K562 (cell line): Measurements from ENCODE around the gene CDX1. TPM values are rescaled to one million over a fixed set of nuclear protein-coding genes. Genes with fewer than 3 reads are reported as not detected.

Experiments used
- ATF7 ChIP-seq: fragments of 450-650 bp; IDR thresholded peaks from 2 replicates; pipeline ENCODE4 v1.7.1; 2014; ENCODE audit warnings: mild to moderate bottlenecking, moderate library complexity
- CBFA2T2 ChIP-seq: fragments of 450-650 bp; conservative IDR thresholded peaks from 2 replicates; pipeline ENCODE4 v1.6.1; 2017; ENCODE audit warnings: mild to moderate bottlenecking
- ESRRA ChIP-seq: fragments of 450-650 bp; IDR thresholded peaks from 2 replicates; pipeline ENCODE4 v1.6.1; 2014; ENCODE audit warnings: low read depth, mild to moderate bottlenecking, moderate library complexity, borderline replicate concordance
- FOXA3 ChIP-seq, 2 experiments: fragments of 450-650 bp in 1 of 2; sonication (generic) in 1 of 2; formaldehyde crosslinking; IDR thresholded peaks in 1 of 2; conservative IDR thresholded peaks in 1 of 2; 2 replicates each; pipeline versions ENCODE4 v1.4.0 to v1.8.0; 2020 to 2022; ENCODE audit warnings: mild to moderate bottlenecking in 2 of 2, missing genetic modification reagents in 1 of 2
- HDAC1 ChIP-seq, 2 experiments: fragments of 450-650 bp; IDR thresholded peaks; 2 replicates each; pipeline ENCODE4 v1.6.1; 2016 to 2017; ENCODE audit warnings: inconsistent platforms in 1 of 2, mild to moderate bottlenecking in 1 of 2, moderate library complexity in 1 of 2
- HNRNPK ChIP-seq: fragments of 200-400 bp; formaldehyde crosslinking; IDR thresholded peaks from one replicate; pipeline ENCODE4 v1.6.1; 2018; ENCODE audit warnings: mild to moderate bottlenecking, low read depth, low read length; ENCODE audit not compliant: poor library complexity, severe bottlenecking
- IRF2 ChIP-seq: sonication (generic); formaldehyde crosslinking; IDR thresholded peaks from 2 replicates; pipeline ENCODE4 v1.8.1; 2022; ENCODE audit warnings: mild to moderate bottlenecking, missing genetic modification reagents
- JUND ChIP-seq, 2 experiments: IDR thresholded peaks; 2 replicates in 1 of 2; 3 replicates in 1 of 2; pipeline ENCODE4 v1.6.1; 2011; ENCODE audit warnings: borderline replicate concordance in 2 of 2, low read depth in 2 of 2, low read length in 2 of 2, improper control_type of control experiment in 1 of 2, missing biosample characterization in 1 of 2, missing genetic modification characterization in 1 of 2, missing genetic modification reagents in 1 of 2
- KLF1 ChIP-seq: fragments of 450-650 bp; IDR thresholded peaks from 2 replicates; pipeline ENCODE4 v1.6.1; 2016; ENCODE audit warnings: missing genetic modification characterization, missing compliant biosample characterization
- SMAD4 ChIP-seq: fragments of 250-450 bp; sonication (Bioruptor Pico); conservative IDR thresholded peaks from 2 replicates; pipeline ENCODE4 v1.8.0; 2021; ENCODE audit warnings: inconsistent platforms, mild to moderate bottlenecking, moderate library complexity
- TCF7 ChIP-seq: sonication (generic); IDR thresholded peaks from 2 replicates; pipeline ENCODE4 v1.6.1; 2016; ENCODE audit warnings: antibody characterized with exemption, borderline replicate concordance
- WHSC1 ChIP-seq: IDR thresholded peaks from one replicate; pipeline ENCODE4 v1.6.1; 2012; ENCODE audit warnings: low read length, control low read depth, inconsistent platforms
- ZNF133 ChIP-seq: fragments of 250-450 bp; sonication (Bioruptor Pico); IDR thresholded peaks from 2 replicates; pipeline ENCODE4 v1.4.0; 2020; ENCODE audit warnings: mild to moderate bottlenecking
- ZNF263 ChIP-seq: sonication (generic); formaldehyde crosslinking; IDR thresholded peaks from 2 replicates; pipeline ENCODE4 v1.8.0; 2022; ENCODE audit warnings: mild to moderate bottlenecking, missing genetic modification reagents, borderline replicate concordance
- ZNF431 ChIP-seq: sonication (generic); formaldehyde crosslinking; IDR thresholded peaks from 2 replicates; pipeline ENCODE4 v1.8.0; 2022; ENCODE audit warnings: mild to moderate bottlenecking, missing genetic modification reagents
- polyA plus RNA-seq, 8 experiments: library from polyadenylated mRNA; depleted of rRNA in 4 of 8; stranded (reverse) in 5 of 8; unstranded in 3 of 8; fragments of >200 nt; fragmentation: Nextera tagmentation in 2 of 8; fragmentation: Illumina TruSeq in 1 of 8; extraction: Ambion mirVana in 2 of 8; extraction: Trizol in 1 of 8; gene quantifications; 2 replicates each; pipeline versions ENCODE4 v1.2.1 to v1.2.3, GENCODE V29; 2011 to 2014; ENCODE audit warnings: inconsistent platforms in 1 of 8, missing spikeins in 1 of 8
- total RNA-seq, 7 experiments: library from RNA; depleted of rRNA in 6 of 7; stranded (reverse); fragments of >200 nt in 6 of 7; fragmentation: Illumina TruSeq in 2 of 7; extraction: Trizol in 2 of 7; gene quantifications; 2 replicates each; pipeline versions ENCODE4 v1.2.1 to v1.2.3, GENCODE V29; 2011 to 2021; ENCODE audit warnings: low replicate concordance in 1 of 7
- TF ChIP-seq, protein P1 (sequence below): sonication (generic); formaldehyde crosslinking; IDR thresholded peaks from 2 replicates; pipeline ENCODE4 v1.9.0; 2022; ENCODE audit warnings: mild to moderate bottlenecking, missing genetic modification reagents
- TF ChIP-seq, protein P2 (sequence below): fragments of 450-650 bp; IDR thresholded peaks from 2 replicates; pipeline ENCODE4 v1.6.1; 2016; ENCODE audit warnings: missing biosample characterization, missing genetic modification characterization
- TF ChIP-seq, protein P3 (sequence below): fragments of 450-650 bp; formaldehyde crosslinking; IDR thresholded peaks from 2 replicates; pipeline ENCODE4 v1.4.0; 2020; ENCODE audit warnings: mild to moderate bottlenecking, moderate library complexity
- TF ChIP-seq, protein P4 (sequence below): sonication (generic); formaldehyde crosslinking; IDR thresholded peaks from 2 replicates; pipeline ENCODE4 v1.8.0; 2022; ENCODE audit warnings: mild to moderate bottlenecking, missing genetic modification reagents
- TF ChIP-seq, protein P5 (sequence below): fragments of 250-450 bp; sonication (Bioruptor Pico); IDR thresholded peaks from 2 replicates; pipeline ENCODE4 v1.8.0; 2022; ENCODE audit warnings: inconsistent platforms

Gene CDX1
- total and polyA plus RNA-seq, 9 of the 15 experiments (the other 6 are each of a cell fraction or from before 2014, with no cell fraction given) = 0.06 to 0.16 TPM; not detected in 7

DNA sequence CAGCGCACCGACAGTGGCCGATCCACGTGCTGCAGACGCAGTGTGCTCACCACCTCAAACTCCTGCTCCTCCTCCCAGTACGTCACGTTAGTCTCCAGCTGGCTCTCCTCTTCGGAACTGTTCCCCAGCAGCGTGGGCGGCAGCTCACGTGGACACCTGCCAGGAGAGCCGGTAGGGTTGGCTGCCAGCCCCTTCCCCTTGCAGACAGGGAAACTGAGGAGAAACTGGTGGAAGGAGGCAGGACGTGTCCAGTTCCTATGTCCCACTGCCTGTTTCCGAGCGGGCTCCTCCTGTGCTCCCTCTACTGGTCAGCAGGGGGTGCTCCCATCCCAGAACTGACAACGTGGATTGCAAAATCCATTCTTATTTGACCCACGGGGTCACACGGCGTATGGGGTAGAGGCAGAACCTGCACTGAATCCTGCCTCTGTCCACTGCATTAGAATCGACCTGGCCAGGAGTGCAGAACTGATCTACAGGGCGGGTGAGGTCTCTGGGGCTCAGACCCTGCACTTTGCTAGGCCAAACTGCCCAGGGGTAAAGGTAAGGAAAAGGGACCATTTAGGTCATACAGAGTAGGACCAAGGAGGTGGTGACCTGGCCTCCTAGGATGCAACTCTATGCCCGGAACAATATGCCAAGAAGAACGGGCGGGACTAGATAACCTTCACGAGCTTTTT is 36.6 kb upstream of the CDX1 start (continued):
- TF ChIP-seq TCF7 (no peak), ESRRA (peak; percentile 52; the same call in 1 of the 2 replicates), ZNF431 (CRISPR knock-in tag) (0 out of 2 replicates have a peak, but pooled peaks have one; percentile 48), JUND (IDR thresholded peaks at IDR 0.05; ENCODE audit: borderline replicate concordance, low read depth, low read length) (peak; percentile 42; the same call in 1 of the 2 replicates), JUND (tag; IDR thresholded peaks at IDR 0.05; ENCODE audit: borderline replicate concordance, low read depth, low read length) (peak; percentile 36; the same call in 2 of the 3 replicates), WHSC1 (no peak), HDAC1 (IDR thresholded peaks at IDR 0.05) (peak in 1 of 2 experiments; percentile 20; a peak in 1 of 4 replicates), HNRNPK (no peak), ZNF263 (CRISPR knock-in tag) (peak; percentile 92), KLF1 (peak; percentile 54; the same call in 1 of the 2 replicates), FOXA3 (CRISPR knock-in tag; conservative IDR thresholded peaks at IDR 0.05 in 1 of 2, IDR thresholded peaks at IDR 0.05 in 1 of 2) (0 out of 4 replicates have a peak, but pooled peaks of 1 of the 2 experiments have one; percentile 7), ZNF133 (no peak), SMAD4 (0 out of 2 replicates have a peak, but pooled peaks have one; percentile 19), ATF7 (peak; percentile 45; the same call in 1 of the 2 replicates), CBFA2T2 (no peak), IRF2 (CRISPR knock-in tag) (no peak)
- TF ChIP-seq, protein P1, sequence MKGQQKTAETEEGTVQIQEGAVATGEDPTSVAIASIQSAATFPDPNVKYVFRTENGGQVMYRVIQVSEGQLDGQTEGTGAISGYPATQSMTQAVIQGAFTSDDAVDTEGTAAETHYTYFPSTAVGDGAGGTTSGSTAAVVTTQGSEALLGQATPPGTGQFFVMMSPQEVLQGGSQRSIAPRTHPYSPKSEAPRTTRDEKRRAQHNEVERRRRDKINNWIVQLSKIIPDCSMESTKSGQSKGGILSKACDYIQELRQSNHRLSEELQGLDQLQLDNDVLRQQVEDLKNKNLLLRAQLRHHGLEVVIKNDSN (CRISPR knock-in tag) = peak; percentile 70
- TF ChIP-seq, protein P2, sequence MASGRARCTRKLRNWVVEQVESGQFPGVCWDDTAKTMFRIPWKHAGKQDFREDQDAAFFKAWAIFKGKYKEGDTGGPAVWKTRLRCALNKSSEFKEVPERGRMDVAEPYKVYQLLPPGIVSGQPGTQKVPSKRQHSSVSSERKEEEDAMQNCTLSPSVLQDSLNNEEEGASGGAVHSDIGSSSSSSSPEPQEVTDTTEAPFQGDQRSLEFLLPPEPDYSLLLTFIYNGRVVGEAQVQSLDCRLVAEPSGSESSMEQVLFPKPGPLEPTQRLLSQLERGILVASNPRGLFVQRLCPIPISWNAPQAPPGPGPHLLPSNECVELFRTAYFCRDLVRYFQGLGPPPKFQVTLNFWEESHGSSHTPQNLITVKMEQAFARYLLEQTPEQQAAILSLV = peak; percentile 75
- TF ChIP-seq, protein P3, sequence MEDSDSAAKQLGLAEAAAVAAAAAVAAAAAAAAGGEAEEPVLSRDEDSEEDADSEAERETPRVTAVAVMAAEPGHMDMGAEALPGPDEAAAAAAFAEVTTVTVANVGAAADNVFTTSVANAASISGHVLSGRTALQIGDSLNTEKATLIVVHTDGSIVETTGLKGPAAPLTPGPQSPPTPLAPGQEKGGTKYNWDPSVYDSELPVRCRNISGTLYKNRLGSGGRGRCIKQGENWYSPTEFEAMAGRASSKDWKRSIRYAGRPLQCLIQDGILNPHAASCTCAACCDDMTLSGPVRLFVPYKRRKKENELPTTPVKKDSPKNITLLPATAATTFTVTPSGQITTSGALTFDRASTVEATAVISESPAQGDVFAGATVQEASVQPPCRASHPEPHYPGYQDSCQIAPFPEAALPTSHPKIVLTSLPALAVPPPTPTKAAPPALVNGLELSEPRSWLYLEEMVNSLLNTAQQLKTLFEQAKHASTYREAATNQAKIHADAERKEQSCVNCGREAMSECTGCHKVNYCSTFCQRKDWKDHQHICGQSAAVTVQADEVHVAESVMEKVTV (CRISPR knock-in tag) = peak; percentile 92
- TF ChIP-seq, protein P4, sequence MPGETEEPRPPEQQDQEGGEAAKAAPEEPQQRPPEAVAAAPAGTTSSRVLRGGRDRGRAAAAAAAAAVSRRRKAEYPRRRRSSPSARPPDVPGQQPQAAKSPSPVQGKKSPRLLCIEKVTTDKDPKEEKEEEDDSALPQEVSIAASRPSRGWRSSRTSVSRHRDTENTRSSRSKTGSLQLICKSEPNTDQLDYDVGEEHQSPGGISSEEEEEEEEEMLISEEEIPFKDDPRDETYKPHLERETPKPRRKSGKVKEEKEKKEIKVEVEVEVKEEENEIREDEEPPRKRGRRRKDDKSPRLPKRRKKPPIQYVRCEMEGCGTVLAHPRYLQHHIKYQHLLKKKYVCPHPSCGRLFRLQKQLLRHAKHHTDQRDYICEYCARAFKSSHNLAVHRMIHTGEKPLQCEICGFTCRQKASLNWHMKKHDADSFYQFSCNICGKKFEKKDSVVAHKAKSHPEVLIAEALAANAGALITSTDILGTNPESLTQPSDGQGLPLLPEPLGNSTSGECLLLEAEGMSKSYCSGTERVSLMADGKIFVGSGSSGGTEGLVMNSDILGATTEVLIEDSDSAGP (CRISPR knock-in tag) = 0 out of 2 replicates have a peak, but pooled peaks have one; percentile 49
- TF ChIP-seq, protein P5, sequence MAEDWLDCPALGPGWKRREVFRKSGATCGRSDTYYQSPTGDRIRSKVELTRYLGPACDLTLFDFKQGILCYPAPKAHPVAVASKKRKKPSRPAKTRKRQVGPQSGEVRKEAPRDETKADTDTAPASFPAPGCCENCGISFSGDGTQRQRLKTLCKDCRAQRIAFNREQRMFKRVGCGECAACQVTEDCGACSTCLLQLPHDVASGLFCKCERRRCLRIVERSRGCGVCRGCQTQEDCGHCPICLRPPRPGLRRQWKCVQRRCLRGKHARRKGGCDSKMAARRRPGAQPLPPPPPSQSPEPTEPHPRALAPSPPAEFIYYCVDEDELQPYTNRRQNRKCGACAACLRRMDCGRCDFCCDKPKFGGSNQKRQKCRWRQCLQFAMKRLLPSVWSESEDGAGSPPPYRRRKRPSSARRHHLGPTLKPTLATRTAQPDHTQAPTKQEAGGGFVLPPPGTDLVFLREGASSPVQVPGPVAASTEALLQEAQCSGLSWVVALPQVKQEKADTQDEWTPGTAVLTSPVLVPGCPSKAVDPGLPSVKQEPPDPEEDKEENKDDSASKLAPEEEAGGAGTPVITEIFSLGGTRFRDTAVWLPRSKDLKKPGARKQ (CRISPR knock-in tag) = no peak
